Hepatocyte (in vitro differentiated cells): ENCODE measurements around the gene KRT3. TPM values are rescaled to one million over a fixed set of nuclear protein-coding genes. Genes with fewer than 3 reads are reported as not detected.

Source experiments
- DNase-seq: peaks from one replicate; pipeline ENCODE4 v3.0.0-alpha.2; 2016; ENCODE audit warnings: low spot score
- H2AFZ ChIP-seq: fragments of 200-600 bp; sonication (generic); 2 replicates; pipeline ENCODE4 v1.6.0; 2016; ENCODE audit warnings: antibody characterized with exemption, mild to moderate bottlenecking
- H3K27ac ChIP-seq: fragments of 200-600 bp; sonication (generic); 2 replicates; pipeline ENCODE4 v1.5.1; 2016; ENCODE audit warnings: mild to moderate bottlenecking
- H3K27me3 ChIP-seq: fragments of 200-600 bp; sonication (generic); 2 replicates; pipeline ENCODE4 v1.6.1; 2016
- H3K36me3 ChIP-seq: fragments of 200-600 bp; sonication (generic); replicated peaks from 2 replicates; pipeline ENCODE4 v1.5.1; 2016; ENCODE audit warnings: low read depth; ENCODE audit not compliant: insufficient read depth
- H3K4me1 ChIP-seq: fragments of 200-600 bp; sonication (generic); 2 replicates; pipeline ENCODE4 v1.5.1; 2016; ENCODE audit warnings: mild to moderate bottlenecking, moderate library complexity; ENCODE audit not compliant: insufficient read depth
- H3K4me2 ChIP-seq: fragments of 200-600 bp; sonication (generic); 2 replicates; pipeline ENCODE4 v1.6.0; 2016
- H3K4me3 ChIP-seq: fragments of 200-600 bp; sonication (generic); 2 replicates; pipeline ENCODE4 v1.5.1; 2016; ENCODE audit warnings: mild to moderate bottlenecking
- H3K79me2 ChIP-seq: fragments of 200-600 bp; sonication (generic); 2 replicates; pipeline ENCODE4 v1.6.0; 2017; ENCODE audit warnings: mild to moderate bottlenecking
- H3K9me2 ChIP-seq: fragments of 200-600 bp; sonication (generic); replicated peaks from 2 replicates; pipeline ENCODE4 v1.6.0; 2017; ENCODE audit warnings: mild to moderate bottlenecking; ENCODE audit not compliant: insufficient read depth
- H3K9me3 ChIP-seq: fragments of 200-600 bp; sonication (generic); 2 replicates; pipeline ENCODE4 v1.5.1; 2016; ENCODE audit warnings: low read depth, mild to moderate bottlenecking
- H4K20me1 ChIP-seq: fragments of 200-600 bp; sonication (generic); 2 replicates; pipeline ENCODE4 v1.6.0; 2016; ENCODE audit warnings: mild to moderate bottlenecking; ENCODE audit not compliant: insufficient read depth, poor library complexity, severe bottlenecking
- CTCF ChIP-seq: fragments of 200-600 bp; sonication (generic); IDR thresholded peaks from 2 replicates; pipeline ENCODE4 v1.5.1; 2016; ENCODE audit warnings: antibody characterized with exemption, mild to moderate bottlenecking; ENCODE audit not compliant: poor library complexity
- EZH2 ChIP-seq: fragments of 200-600 bp; sonication (generic); IDR thresholded peaks from 2 replicates; pipeline ENCODE4 v1.6.1; 2016; ENCODE audit warnings: antibody characterized with exemption, mild to moderate bottlenecking, borderline replicate concordance
- EZH2phosphoT487 ChIP-seq: fragments of 200-600 bp; sonication (generic); IDR thresholded peaks from one replicate; pipeline ENCODE4 v1.6.1; 2018; ENCODE audit warnings: antibody characterized with exemption, mild to moderate bottlenecking, low read depth, moderate library complexity; ENCODE audit not compliant: unreplicated experiment, severe bottlenecking
- WGBS: methylation state at CpG from one replicate; pipeline ENCODE4 v1.1.6; 2016; ENCODE audit warnings: low lambda C conversion rate; ENCODE audit errors: missing lambda C conversion rate; 5-methylcytosine and 5-hydroxymethylcytosine counted together
- polyA plus RNA-seq: library from polyadenylated mRNA; unstranded; fragments of >200 nt; fragmentation: Nextera tagmentation; extraction: Ambion mirVana; gene quantifications from 2 replicates; pipeline ENCODE4 v1.2.1, GENCODE V29; 2016
- total RNA-seq: library from RNA; depleted of rRNA; stranded (reverse); fragments of >200 nt; gene quantifications from 2 replicates; pipeline ENCODE4 v1.2.3, GENCODE V29; 2014

The KRT3 gene
- total and polyA plus RNA-seq, 2 experiments from 2014 or later, result not detected

DNA sequence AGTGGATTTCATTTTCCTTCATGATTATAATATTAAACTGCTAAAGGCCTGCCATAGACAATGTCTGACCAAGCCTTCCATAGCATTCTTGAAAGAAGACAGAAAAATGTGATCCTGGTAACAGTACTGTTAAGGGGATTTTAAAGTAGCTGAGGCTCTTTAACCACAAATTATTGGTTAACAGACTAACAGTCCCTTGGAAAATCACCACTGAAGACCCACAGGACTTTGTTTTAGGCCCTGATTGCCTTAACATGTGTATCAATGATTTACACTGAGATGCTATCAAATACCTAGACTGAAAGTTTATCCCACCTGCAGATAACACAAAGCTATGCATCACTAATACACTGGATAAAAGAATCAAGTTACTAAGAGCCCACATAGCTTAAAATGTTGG, 32.2 kb upstream of the KRT3 start:
- H3K27me3 ChIP-seq, result no peaks in the 10 kb centered on the region

DNA sequence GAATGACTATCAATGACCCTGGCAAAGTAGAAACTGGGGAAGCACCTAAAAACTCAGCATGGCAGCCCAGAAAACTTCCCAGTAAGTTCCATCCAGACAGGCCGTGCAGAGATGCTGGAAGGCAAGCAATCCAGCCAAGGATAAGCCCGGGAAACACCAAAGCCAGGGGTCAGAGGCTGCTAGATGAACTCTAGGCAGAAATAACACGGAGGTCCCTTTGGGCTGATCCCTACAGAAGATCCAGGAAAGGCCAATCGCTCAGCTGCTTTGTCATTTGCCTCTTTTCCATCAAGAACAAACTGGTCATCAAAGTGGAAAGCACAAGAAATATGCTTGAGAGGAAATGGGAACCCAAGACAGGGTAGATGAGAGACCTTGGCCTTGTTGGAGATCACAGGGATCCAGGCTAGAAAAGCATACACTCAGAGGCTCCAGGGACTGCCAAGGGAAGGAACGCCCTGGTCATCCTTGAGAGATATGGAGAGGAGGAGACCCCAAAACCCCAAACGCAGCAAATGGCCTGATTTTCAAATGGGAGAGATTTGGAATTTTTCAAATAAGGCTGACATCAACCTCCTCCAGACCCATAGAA, 31.7 kb upstream of the KRT3 start:
- WGBS, result 87% methylated on average over 6 of the region's 6 CpGs
- no peak overlapping the region for H3K4me3 ChIP-seq
- no peaks in the 10 kb centered on the region for H3K9me2 ChIP-seq
- no peaks in the 10 kb centered on the region for H3K79me2 ChIP-seq
- no peak overlapping the region for H3K4me2 ChIP-seq
- TF ChIP-seq EZH2 (no peak), EZH2phosphoT487 (no peak)
- H3K27me3 ChIP-seq, result peaks cover 3% of the 10 kb centered on the region
- no peak overlapping the region for H2AFZ ChIP-seq
- no peaks in the 10 kb centered on the region for H3K4me1 ChIP-seq
- no peak overlapping the region for H3K27ac ChIP-seq
- DNase-seq, result no peak
- no peaks in the 10 kb centered on the region for H3K9me3 ChIP-seq
- H4K20me1 ChIP-seq, result no peaks in the 10 kb centered on the region
- no peaks in the 10 kb centered on the region for H3K36me3 ChIP-seq

More for the DNA sequence above, 32.2 kb upstream of the KRT3 start:
- no peaks in the 10 kb centered on the region for H3K36me3 ChIP-seq
- no peaks in the 10 kb centered on the region for H4K20me1 ChIP-seq
- DNase-seq, result no peak
- TF ChIP-seq CTCF, result no peak
- TF ChIP-seq EZH2phosphoT487, result no peak
- H3K9me3 ChIP-seq, result no peaks in the 10 kb centered on the region
- H2AFZ ChIP-seq, result no peak overlapping the region
- H3K27ac ChIP-seq, result no peak overlapping the region
- H3K9me2 ChIP-seq, result no peaks in the 10 kb centered on the region
- H3K4me3 ChIP-seq, result no peak overlapping the region
- no peaks in the 10 kb centered on the region for H3K4me1 ChIP-seq
- H3K79me2 ChIP-seq, result no peaks in the 10 kb centered on the region
- no peak overlapping the region for H3K4me2 ChIP-seq

GRCh38 chr12:52826611-52827498, 30.9 kb upstream of the KRT3 start:
- 95% methylated on average over 11 of the region's 11 CpGs for WGBS
- no peak for DNase-seq
- Histone ChIP-seq H3K4me2 (no peak overlapping the region), H3K27me3 (peaks cover 6% of the 10 kb centered on the region), H3K36me3 (no peaks in the 10 kb centered on the region), H3K9me2 (no peaks in the 10 kb centered on the region), H3K79me2 (no peaks in the 10 kb centered on the region), H3K4me3 (no peak overlapping the region), H4K20me1 (no peaks in the 10 kb centered on the region), H3K4me1 (no peaks in the 10 kb centered on the region), H3K9me3 (no peaks in the 10 kb centered on the region), H2AFZ (no peak overlapping the region), H3K27ac (no peak overlapping the region)
- TF ChIP-seq EZH2phosphoT487 (no peak), EZH2 (no peak), CTCF (no peak)

- no peak for DNase-seq
- H3K27me3 ChIP-seq, result peaks cover 6% of the 10 kb centered on the region
- H3K79me2 ChIP-seq, result no peaks in the 10 kb centered on the region
- H3K9me3 ChIP-seq, result no peaks in the 10 kb centered on the region
- H4K20me1 ChIP-seq, result no peaks in the 10 kb centered on the region
- no peaks in the 10 kb centered on the region for H3K4me1 ChIP-seq
- H3K4me3 ChIP-seq, result no peak overlapping the region
- TF ChIP-seq CTCF, result no peak
- TF ChIP-seq EZH2phosphoT487, result no peak
- TF ChIP-seq EZH2, result no peak
- no peak overlapping the region for H3K4me2 ChIP-seq
- H3K27ac ChIP-seq, result no peak overlapping the region
- WGBS, result 75% methylated on average over 4 of the region's 4 CpGs
- H3K36me3 ChIP-seq, result no peaks in the 10 kb centered on the region
- H2AFZ ChIP-seq, result no peak overlapping the region
- no peaks in the 10 kb centered on the region for H3K9me2 ChIP-seq
Measured at GRCh38 chr12:52825961-52826360, 30.0 kb upstream of the KRT3 start.
